Measurements from ENCODE around the gene IQSEC3.
"Not testable (repeated sequence)": the region's sequence is repeated elsewhere in the genome, so short reads cannot be mapped to it uniquely, and the experiment has no call there.

Gene IQSEC3

GRCh38 chr12:53735-54730 lies 12.5 kb upstream of the IQSEC3 start:
- no peak for DNase-seq

GRCh38 chr12:54750-55535 lies 11.6 kb upstream of the IQSEC3 start:
- DNase-seq, result no peak

GRCh38 chr12:56683-57346 lies 9.8 kb upstream of the IQSEC3 start:
- no peak for DNase-seq

GRCh38 chr12:57539-57938 lies 9.0 kb upstream of the IQSEC3 start:
- DNase-seq, result no peak

- no peak for DNase-seq
Measured at GRCh38 chr12:58832-59231, 7.7 kb upstream of the IQSEC3 start.

- DNase-seq, result not testable (repeated sequence)
Measured at GRCh38 chr12:61845-62244, 4.7 kb upstream of the IQSEC3 start.

GRCh38 chr12:65491-66063 lies 990 bp upstream of the IQSEC3 start:
- DNase-seq, result not testable (repeated sequence)

- not testable (repeated sequence) for DNase-seq
Measured at GRCh38 chr12:66782-67504, 376 bp downstream of the IQSEC3 start.

- not testable (repeated sequence) for DNase-seq
Measured at GRCh38 chr12:69677-70076, 3.1 kb downstream of the IQSEC3 start.

- DNase-seq, result not testable (repeated sequence)
Measured at GRCh38 chr12:70541-70940, 4.0 kb downstream of the IQSEC3 start.

- DNase-seq, result not testable (repeated sequence)
Measured at GRCh38 chr12:72018-72417, 5.5 kb downstream of the IQSEC3 start.

- not testable (repeated sequence) for DNase-seq
Measured at GRCh38 chr12:74420-75190, 8.0 kb downstream of the IQSEC3 start.

- DNase-seq, result not testable (repeated sequence)
Measured at GRCh38 chr12:75541-75940, 9.0 kb downstream of the IQSEC3 start.

- DNase-seq, result not testable (repeated sequence)
Measured at GRCh38 chr12:76102-76501, 9.5 kb downstream of the IQSEC3 start.

GRCh38 chr12:76551-76950 lies 10.0 kb downstream of the IQSEC3 start:
- DNase-seq, result not testable (repeated sequence)

- not testable (repeated sequence) for DNase-seq
Measured at GRCh38 chr12:77101-77719, 10.6 kb downstream of the IQSEC3 start.

GRCh38 chr12:77769-78383 lies 11.3 kb downstream of the IQSEC3 start:
- DNase-seq, result not testable (repeated sequence)

- no peak for DNase-seq
Measured at GRCh38 chr12:78981-79380, 12.4 kb downstream of the IQSEC3 start.

GRCh38 chr12:80681-81190 lies 14.2 kb downstream of the IQSEC3 start:
- DNase-seq, result no peak

- no peak for DNase-seq
Measured at GRCh38 chr12:82740-83139, 16.2 kb downstream of the IQSEC3 start.
